ENCODE data around the gene PAQR9. TPM values are rescaled to one million over a fixed set of nuclear protein-coding genes. Genes with fewer than 3 reads are reported as not detected.

PAQR9 gene
- total and polyA plus RNA-seq, 2 donors (not counting 1 experiment from before 2014, with no cell fraction given): not detected

DNA sequence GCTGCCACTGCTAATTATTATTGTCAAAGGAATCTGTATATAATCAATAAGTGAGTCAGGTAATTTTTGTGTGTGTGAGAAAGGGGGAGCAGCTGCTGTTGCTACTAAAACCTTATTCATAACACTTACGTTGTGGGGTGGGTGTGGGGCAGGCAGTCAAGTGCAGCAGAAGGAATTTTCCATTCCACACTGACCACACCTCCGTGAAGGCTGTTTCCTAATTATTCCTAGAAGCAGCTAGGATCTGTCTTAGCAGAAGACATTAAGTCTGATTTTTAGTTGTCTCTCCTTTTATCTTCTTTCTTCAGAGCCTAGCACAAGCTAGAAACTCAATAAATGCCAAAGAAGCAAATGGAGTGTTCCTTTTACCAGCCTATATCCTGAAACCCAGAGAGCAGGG, 33.9 kb upstream of the PAQR9 start:
- Histone ChIP-seq H4K20me1 (ENCODE audit: control insufficient read depth, insufficient read depth, low read length, poor library complexity, severe bottlenecking) (no peaks in the 10 kb centered on the region), H3K36me3 (replicated peaks in 1 of 2; ENCODE audit: control extremely low read depth in 1 of 2, control insufficient read depth in 1 of 2, extremely low read depth in 1 of 2, insufficient read depth in 2 of 2, low read length in 1 of 2) (no peaks in the 10 kb centered on the region), H3K4me3 (ENCODE audit: control extremely low read depth in 1 of 5, extremely low read depth in 1 of 5, insufficient read depth in 1 of 5, low read depth in 2 of 5, low read length in 4 of 5) (no peak overlapping the region), H3K79me2 (ENCODE audit: control insufficient read depth, insufficient read depth, low read length) (peaks cover 12% of the 10 kb centered on the region), H3K9ac (ENCODE audit: low read length) (no peak overlapping the region), H3K4me2 (replicated peaks; ENCODE audit: low read depth, low read length, poor library complexity, severe bottlenecking) (no peak overlapping the region), H3K9me3 (ENCODE audit: control extremely low read depth in 1 of 3, control insufficient read depth in 2 of 3, insufficient read depth in 1 of 3, low read length in 2 of 3) (no peaks in the 10 kb centered on the region), H2AFZ (ENCODE audit: insufficient read depth, low read depth, low read length, poor library complexity, severe bottlenecking) (no peak overlapping the region), H3K27ac (ENCODE audit: low read length in 2 of 2) (no peak overlapping the region), H3K27me3 (replicated peaks in 1 of 4; ENCODE audit: control extremely low read depth in 1 of 4, control insufficient read depth in 3 of 4, insufficient read depth in 4 of 4, low read length in 3 of 4) (no peaks in the 10 kb centered on the region), H3K4me1 (ENCODE audit: control insufficient read depth in 2 of 2, insufficient read depth in 2 of 2, low read length in 2 of 2) (peaks cover 26 to 27% of the 10 kb centered on the region in 2 donors)
- POLR2A ChIA-PET: no interaction called here
- WGBS (ENCODE audit: insufficient coverage): no CpG with 5 or more reads among the region's 2 CpGs
- no peak for DNase-seq
- TF ChIP-seq, protein P1, sequence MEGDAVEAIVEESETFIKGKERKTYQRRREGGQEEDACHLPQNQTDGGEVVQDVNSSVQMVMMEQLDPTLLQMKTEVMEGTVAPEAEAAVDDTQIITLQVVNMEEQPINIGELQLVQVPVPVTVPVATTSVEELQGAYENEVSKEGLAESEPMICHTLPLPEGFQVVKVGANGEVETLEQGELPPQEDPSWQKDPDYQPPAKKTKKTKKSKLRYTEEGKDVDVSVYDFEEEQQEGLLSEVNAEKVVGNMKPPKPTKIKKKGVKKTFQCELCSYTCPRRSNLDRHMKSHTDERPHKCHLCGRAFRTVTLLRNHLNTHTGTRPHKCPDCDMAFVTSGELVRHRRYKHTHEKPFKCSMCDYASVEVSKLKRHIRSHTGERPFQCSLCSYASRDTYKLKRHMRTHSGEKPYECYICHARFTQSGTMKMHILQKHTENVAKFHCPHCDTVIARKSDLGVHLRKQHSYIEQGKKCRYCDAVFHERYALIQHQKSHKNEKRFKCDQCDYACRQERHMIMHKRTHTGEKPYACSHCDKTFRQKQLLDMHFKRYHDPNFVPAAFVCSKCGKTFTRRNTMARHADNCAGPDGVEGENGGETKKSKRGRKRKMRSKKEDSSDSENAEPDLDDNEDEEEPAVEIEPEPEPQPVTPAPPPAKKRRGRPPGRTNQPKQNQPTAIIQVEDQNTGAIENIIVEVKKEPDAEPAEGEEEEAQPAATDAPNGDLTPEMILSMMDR (IDR thresholded peaks at IDR 0.05): no peak
- TF ChIP-seq EZH2 (IDR thresholded peaks at IDR 0.05; ENCODE audit: borderline replicate concordance, insufficient read depth, low read depth, low read length, poor library complexity, severe bottlenecking): no peak
- ATAC-seq (ENCODE audit: low read depth): no peak
- H3K9me3 Mint-ChIP-seq (ENCODE audit: insufficient read depth): no peaks in the 10 kb centered on the region
- no peak overlapping the region for H3K4me3 Mint-ChIP-seq
- CTCF ChIA-PET: interaction anchor here (1.2 to 2.1 kb wide), 3 partner anchors 10 to 410 kb away, joined by 4 to 6 read pairs (median 6); no protein-coding TSS in a partner anchor
- H3K27me3 Mint-ChIP-seq: no peaks in the 10 kb centered on the region
- intact Hi-C loops (cut with micrococcal nuclease): no loop called here
- no peak overlapping the region for H3K27ac Mint-ChIP-seq
- peaks cover 28% of the 10 kb centered on the region for H3K4me1 Mint-ChIP-seq

- ATAC-seq (ENCODE audit: low read depth) (peak; percentile 54), DNase-seq (peak; percentile 74)
- no peak for TF ChIP-seq EZH2 (IDR thresholded peaks at IDR 0.05; ENCODE audit: borderline replicate concordance, insufficient read depth, low read depth, low read length, poor library complexity, severe bottlenecking)
- TF ChIP-seq, protein P1 (IDR thresholded peaks at IDR 0.05): peak; percentile 89
- Mint-ChIP-seq H3K4me3 (no peak overlapping the region), H3K9me3 (ENCODE audit: insufficient read depth) (no peaks in the 10 kb centered on the region), H3K27me3 (no peaks in the 10 kb centered on the region), H3K27ac (peak overlapping the region; percentile 54), H3K4me1 (peaks cover 15% of the 10 kb centered on the region)
- Histone ChIP-seq H3K27me3 (replicated peaks in 1 of 4; ENCODE audit: control extremely low read depth in 1 of 4, control insufficient read depth in 3 of 4, insufficient read depth in 4 of 4, low read length in 3 of 4) (no peaks in the 10 kb centered on the region), H3K9ac (ENCODE audit: low read length) (no peak overlapping the region), H3K79me2 (ENCODE audit: control insufficient read depth, insufficient read depth, low read length) (no peaks in the 10 kb centered on the region), H4K20me1 (ENCODE audit: control insufficient read depth, insufficient read depth, low read length, poor library complexity, severe bottlenecking) (no peaks in the 10 kb centered on the region), H3K4me1 (ENCODE audit: control insufficient read depth in 2 of 2, insufficient read depth in 2 of 2, low read length in 2 of 2) (peaks cover 14 to 15% of the 10 kb centered on the region in 2 donors), H3K9me3 (ENCODE audit: control extremely low read depth in 1 of 3, control insufficient read depth in 2 of 3, insufficient read depth in 1 of 3, low read length in 2 of 3) (no peaks in the 10 kb centered on the region), H3K36me3 (replicated peaks in 1 of 2; ENCODE audit: control extremely low read depth in 1 of 2, control insufficient read depth in 1 of 2, extremely low read depth in 1 of 2, insufficient read depth in 2 of 2, low read length in 1 of 2) (no peaks in the 10 kb centered on the region), H3K4me2 (replicated peaks; ENCODE audit: low read depth, low read length, poor library complexity, severe bottlenecking) (peak overlapping the region; percentile 20), H3K27ac (ENCODE audit: low read length in 2 of 2) (peak overlapping the region in 1 of 2 donors; percentile 2), H2AFZ (ENCODE audit: insufficient read depth, low read depth, low read length, poor library complexity, severe bottlenecking) (no peak overlapping the region), H3K4me3 (ENCODE audit: control extremely low read depth in 1 of 5, extremely low read depth in 1 of 5, insufficient read depth in 1 of 5, low read depth in 2 of 5, low read length in 4 of 5) (no peak overlapping the region)
- 100% methylated on average over 1 of the region's 4 CpGs for WGBS (ENCODE audit: insufficient coverage)
- intact Hi-C loops (cut with micrococcal nuclease): loop anchor here (1.0 kb wide), 1 partner anchor 408 kb away; no protein-coding TSS in a partner anchor
- POLR2A ChIA-PET: no interaction called here
- CTCF ChIA-PET: interaction anchor here (0.6 to 1.7 kb wide), 8 partner anchors 9 to 407 kb away, joined by 3 to 7 read pairs (median 3); no protein-coding TSS in a partner anchor
Observed at GRCh38 chr3:142993958-142994442, 30.5 kb upstream of the PAQR9 start.

Data from B cell (primary cell).